IMR-90 (cell line): ENCODE measurements around the gene SNED1. TPM values are rescaled to one million over a fixed set of nuclear protein-coding genes. Genes with fewer than 3 reads are reported as not detected.

ENCODE experiments used
- ATAC-seq: fragments of 200-7000 bp; cut with Tn5 transposase; 2 replicates; pipeline ENCODE4 v1.9.1; 2020; ENCODE audit warnings: low read depth, mild to moderate bottlenecking, moderate library complexity
- BruUV-seq: library from RNA; stranded (reverse); fragments of 400-500 nt; replicated peaks from 2 replicates; lab custom pipeline; 2021; lab: Mats Ljungman, UMichigan
- CTCF ChIA-PET: fragments of 300-600 bp; formaldehyde crosslinking; extraction: SDS; loops from one replicate; lab custom pipeline; 2021; ENCODE audit warnings: antibody characterized with exemption; lab: Yijun Ruan, JAX
- POLR2A ChIA-PET: fragments of 300-600 bp; sonication (Branson Sonifier 250); formaldehyde crosslinking; loops from one replicate; lab custom pipeline; 2022; ENCODE audit warnings: antibody characterized with exemption; ENCODE audit not compliant: unreplicated experiment; lab: Charles Lee
- DNase-seq: peaks from one replicate; pipeline ENCODE4 v3.0.0; 2013
- H2AFZ ChIP-seq: replicated peaks from 2 replicates; pipeline ENCODE3; 2013; ENCODE audit warnings: low read length, mild to moderate bottlenecking; ENCODE audit not compliant: poor library complexity
- H2AK5ac ChIP-seq: 2 replicates; pipeline ENCODE4 v1.6.1; 2013; ENCODE audit warnings: low read depth, low read length, inconsistent platforms
- H2AK9ac ChIP-seq: replicated peaks from 2 replicates; pipeline ENCODE3; 2013; ENCODE audit warnings: mild to moderate bottlenecking, low read depth, low read length, moderate library complexity; ENCODE audit not compliant: poor library complexity
- H2BK120ac ChIP-seq: 2 replicates; pipeline ENCODE4 v1.6.1; 2013; ENCODE audit warnings: low read depth, low read length, inconsistent platforms
- H2BK15ac ChIP-seq: 3 replicates; pipeline ENCODE4 v1.6.1; 2013; ENCODE audit warnings: low read depth, low read length, inconsistent platforms
- H2BK20ac ChIP-seq: 2 replicates; pipeline ENCODE4 v1.6.1; 2013; ENCODE audit warnings: low read depth, mild to moderate bottlenecking, inconsistent platforms, low read length, moderate library complexity
- H2BK5ac ChIP-seq: 2 replicates; pipeline ENCODE4 v1.6.1; 2013; ENCODE audit warnings: mild to moderate bottlenecking, low read depth, low read length, inconsistent platforms; ENCODE audit not compliant: poor library complexity, severe bottlenecking
- H3K14ac ChIP-seq: replicated peaks from 2 replicates; pipeline ENCODE4 v1.6.1; 2013; ENCODE audit warnings: low read depth, low read length, inconsistent platforms
- H3K18ac ChIP-seq: 2 replicates; pipeline ENCODE4 v1.6.1; 2013; ENCODE audit warnings: low read depth, low read length, control low read depth
- H3K23ac ChIP-seq: 2 replicates; pipeline ENCODE4 v1.6.1; 2013; ENCODE audit warnings: low read depth, low read length, inconsistent platforms
- H3K27ac ChIP-seq: 2 replicates; pipeline ENCODE4 v1.5.1; 2013; ENCODE audit warnings: mild to moderate bottlenecking, control low read depth, low read length; ENCODE audit not compliant: insufficient read depth
- H3K27me3 ChIP-seq: 2 replicates; pipeline ENCODE4 v1.6.1; 2013; ENCODE audit warnings: low read length; ENCODE audit not compliant: control insufficient read depth, insufficient read depth
- H3K36me3 ChIP-seq: 2 replicates; pipeline ENCODE4 v1.6.1; 2013; ENCODE audit warnings: low read length, mixed read lengths; ENCODE audit not compliant: control insufficient read depth, insufficient read depth
- H3K4ac ChIP-seq: 2 replicates; pipeline ENCODE4 v1.6.1; 2013; ENCODE audit warnings: low read depth, low read length, inconsistent platforms
- H3K4me1 ChIP-seq: 2 replicates; pipeline ENCODE4 v1.6.1; 2013; ENCODE audit warnings: low read length, mixed read lengths; ENCODE audit not compliant: control insufficient read depth, insufficient read depth
- H3K4me2 ChIP-seq: 2 replicates; pipeline ENCODE4 v1.6.1; 2013; ENCODE audit warnings: low read depth, mild to moderate bottlenecking, control low read depth, low read length, moderate library complexity
- H3K4me3 ChIP-seq: 2 replicates; pipeline ENCODE4 v1.5.1; 2013; ENCODE audit warnings: low read depth, mild to moderate bottlenecking, control low read depth, low read length, moderate library complexity; ENCODE audit not compliant: insufficient read depth
- H3K56ac ChIP-seq: 2 replicates; pipeline ENCODE4 v1.6.1; 2013; ENCODE audit warnings: low read length, inconsistent platforms; ENCODE audit not compliant: insufficient read depth; ENCODE audit errors: extremely low read depth
- H3K79me1 ChIP-seq, 2 experiments: 2 replicates each; pipeline ENCODE4 v1.6.1; 2013; ENCODE audit warnings: low read length in 2 of 2, inconsistent platforms in 1 of 2, low read depth in 1 of 2
- H3K9ac ChIP-seq: 2 replicates; pipeline ENCODE4 v1.6.1; 2013; ENCODE audit warnings: low read depth, low read length, control low read depth
- H3K9me1 ChIP-seq: 2 replicates; pipeline ENCODE4 v1.6.1; 2013; ENCODE audit warnings: low read length, inconsistent platforms; ENCODE audit not compliant: insufficient read depth
- H3K9me3 ChIP-seq: 2 replicates; pipeline ENCODE4 v1.6.1; 2013; ENCODE audit warnings: low read length; ENCODE audit not compliant: control insufficient read depth, insufficient read depth
- H4K20me1 ChIP-seq: 2 replicates; pipeline ENCODE4 v1.6.1; 2013; ENCODE audit warnings: low read length, inconsistent platforms; ENCODE audit not compliant: insufficient read depth
- H4K5ac ChIP-seq: 2 replicates; pipeline ENCODE4 v1.6.1; 2013; ENCODE audit warnings: mild to moderate bottlenecking, low read depth, low read length, control low read depth
- H4K8ac ChIP-seq, 2 experiments: 2 replicates each; pipeline ENCODE4 v1.6.1; 2013; ENCODE audit warnings: low read depth in 2 of 2, low read length in 2 of 2, control low read depth in 1 of 2, inconsistent platforms in 1 of 2
- H4K91ac ChIP-seq: 2 replicates; pipeline ENCODE4 v1.6.1; 2013; ENCODE audit warnings: low read depth, low read length, inconsistent platforms; ENCODE audit not compliant: insufficient read depth
- BHLHE40 ChIP-seq: fragments of 150-350 bp; IDR thresholded peaks from 2 replicates; pipeline ENCODE4 v1.6.1; 2016; ENCODE audit warnings: mild to moderate bottlenecking, low read depth, low read length
- CEBPB ChIP-seq: IDR thresholded peaks from 2 replicates; pipeline ENCODE4 v1.6.1; 2012; ENCODE audit warnings: low read depth, low read length, improper control_type of control experiment
- CHD1 ChIP-seq: IDR thresholded peaks from 2 replicates; pipeline ENCODE4 v1.6.1; 2012; ENCODE audit warnings: low read depth, low read length, improper control_type of control experiment
- FOS ChIP-seq: fragments of 150-350 bp; IDR thresholded peaks from 2 replicates; pipeline ENCODE4 v1.6.1; 2016; ENCODE audit warnings: low read depth, low read length
- MAFK ChIP-seq: IDR thresholded peaks from 2 replicates; pipeline ENCODE4 v1.6.1; 2012; ENCODE audit warnings: low read depth, low read length, improper control_type of control experiment
- MXI1 ChIP-seq: IDR thresholded peaks from 2 replicates; pipeline ENCODE4 v1.6.1; 2012; ENCODE audit warnings: low read depth, mild to moderate bottlenecking, low read length, moderate library complexity, borderline replicate concordance
- NFE2L2 ChIP-seq: fragments of 150-350 bp; IDR thresholded peaks from 2 replicates; pipeline ENCODE4 v1.6.1; 2016; ENCODE audit warnings: low read depth, mild to moderate bottlenecking, low read length
- POLR2A ChIP-seq: IDR thresholded peaks from 2 replicates; pipeline ENCODE4 v1.6.1; 2012; ENCODE audit warnings: mild to moderate bottlenecking, low read depth, low read length
- RAD21 ChIP-seq: IDR thresholded peaks from 2 replicates; pipeline ENCODE4 v1.6.1; 2012; ENCODE audit warnings: low read length, improper control_type of control experiment
- RCOR1 ChIP-seq: IDR thresholded peaks from 2 replicates; pipeline ENCODE4 v1.6.1; 2012; ENCODE audit warnings: mild to moderate bottlenecking, low read length, improper control_type of control experiment; ENCODE audit not compliant: insufficient replicate concordance
- RFX5 ChIP-seq: IDR thresholded peaks from 2 replicates; pipeline ENCODE4 v1.8.0; 2012; ENCODE audit warnings: low read depth, mild to moderate bottlenecking, low read length, moderate library complexity
- SMC3 ChIP-seq: fragments of 150-350 bp; IDR thresholded peaks from 2 replicates; pipeline ENCODE4 v1.6.1; 2016; ENCODE audit warnings: low read depth, mild to moderate bottlenecking, antibody characterized with exemption, low read length, moderate library complexity
- WGBS, 2 experiments: methylation state at CpG; one replicate each; pipeline versions ENCODE4 v1.1.5 to v1.1.7; 2013; ENCODE audit warnings: missing lambda C conversion rate in 2 of 2; ENCODE audit not compliant: insufficient read length in 1 of 2; ENCODE audit errors: extremely low coverage in 2 of 2; 5-methylcytosine and 5-hydroxymethylcytosine counted together
- dilution Hi-C: fragments of 300-500 bp; cut with HindIII; formaldehyde crosslinking; loops from one replicate; pipeline ENCODE4 v1.14.3; 2018; ENCODE audit warnings: low sequenced_read_pairs; ENCODE audit not compliant: unreplicated experiment
- in situ Hi-C: fragments of 300-500 bp; cut with MboI; formaldehyde crosslinking; loops from 3 replicates; pipeline ENCODE4 v1.14.3; 2019; ENCODE audit warnings: low sequenced_read_pairs, inconsistent platforms, mixed read lengths
- intact Hi-C: fragments of 100-400 bp; cut with micrococcal nuclease; formaldehyde crosslinking; loops from 2 replicates; pipeline ENCODE4 v1.10.0; 2022
- polyA plus RNA-seq, 3 experiments: library from polyadenylated mRNA; depleted of rRNA; stranded (reverse); fragments of >200 nt; gene quantifications; 2 replicates each; pipeline ENCODE4 v1.2.3, GENCODE V29; 2012; ENCODE audit warnings: low replicate concordance in 1 of 3
- total RNA-seq: library from RNA; depleted of rRNA; stranded (reverse); fragments of >200 nt; gene quantifications from 2 replicates; pipeline ENCODE4 v1.2.3, GENCODE V29; 2012
- TF ChIP-seq, protein P1 (sequence below): conservative IDR thresholded peaks from 2 replicates; pipeline ENCODE4 v1.5.1; 2012; ENCODE audit warnings: mild to moderate bottlenecking, low read depth, low read length, improper control_type of control experiment
- TF ChIP-seq, protein P2 (sequence below): fragments of 150-350 bp; IDR thresholded peaks from 2 replicates; pipeline ENCODE4 v1.6.1; 2017; ENCODE audit warnings: mild to moderate bottlenecking, antibody characterized with exemption, low read length, low read depth
- TF ChIP-seq, protein P3 (sequence below): fragments of 150-350 bp; IDR thresholded peaks from 2 replicates; pipeline ENCODE4 v1.6.1; 2016; ENCODE audit warnings: low read depth, mild to moderate bottlenecking, low read length, moderate library complexity, borderline replicate concordance

SNED1 gene
- total and polyA plus RNA-seq, 2 of the 4 experiments (the other 2 are of a cell fraction), result 1.1 to 3.4 TPM

DNA sequence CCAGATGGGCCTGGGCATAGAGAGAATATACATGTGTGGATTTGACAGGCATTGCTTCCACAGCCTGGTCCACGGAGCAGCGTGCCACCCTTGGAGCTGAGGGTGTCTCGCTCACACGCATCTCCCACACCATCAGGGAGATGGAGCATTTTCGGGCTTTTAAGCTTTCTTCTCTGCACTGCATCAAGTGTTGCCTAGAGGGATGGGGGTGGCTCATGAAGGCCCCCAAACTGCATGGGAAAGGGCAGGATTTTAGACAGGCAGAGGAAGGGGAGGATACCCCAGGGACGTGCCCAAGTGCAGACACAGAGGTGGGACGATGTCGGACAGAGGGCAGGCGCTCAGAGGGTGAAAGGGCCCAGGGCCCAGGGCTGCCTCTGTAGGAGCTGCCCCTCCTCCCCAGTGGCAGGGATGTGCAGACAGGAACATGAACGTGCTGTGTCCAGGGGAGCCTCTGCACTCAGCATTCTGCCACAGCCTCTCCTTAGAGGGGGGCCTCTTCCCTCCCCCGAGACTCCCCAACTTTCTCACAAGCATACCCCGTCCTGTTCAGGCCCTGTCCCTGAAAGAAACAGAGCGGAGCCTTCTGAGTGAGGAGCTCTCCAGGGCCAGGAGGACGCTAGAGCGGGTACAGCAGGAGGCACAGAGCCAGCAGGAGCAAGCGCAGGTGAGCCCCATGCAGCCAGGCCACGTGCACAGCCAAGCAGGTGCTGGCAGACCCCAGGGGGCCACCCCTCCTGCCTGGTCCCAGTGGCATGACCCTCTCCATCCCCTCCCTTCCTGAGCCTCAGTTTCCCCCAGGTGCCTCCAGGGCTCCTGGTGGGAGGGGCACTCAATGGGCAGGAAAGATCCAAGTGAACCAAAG lies 42.9 kb upstream of the SNED1 start:
- DNase-seq (no peak), ATAC-seq (no peak)
- Histone ChIP-seq H3K36me3 (no peaks in the 10 kb centered on the region), H2BK120ac (no peak overlapping the region), H3K4ac (no peak overlapping the region), H3K27ac (no peak overlapping the region), H3K9me3 (no peaks in the 10 kb centered on the region), H3K18ac (no peak overlapping the region), H3K4me1 (peaks cover 14% of the 10 kb centered on the region; the same call in 1 of the 2 replicates), H2AK9ac (no peak overlapping the region), H2BK15ac (no peak overlapping the region), H4K5ac (no peak overlapping the region), H3K56ac (no peak overlapping the region), H4K91ac (no peak overlapping the region), H3K9me1 (no peaks in the 10 kb centered on the region), H2BK5ac (no peak overlapping the region), H3K23ac (no peak overlapping the region), H4K8ac (no peak overlapping the region), H3K4me2 (no peak overlapping the region), H3K9ac (no peak overlapping the region), H3K14ac (no peak overlapping the region), H3K27me3 (peaks cover 36% of the 10 kb centered on the region; the same call in 1 of the 2 replicates), H2BK20ac (no peak overlapping the region), H3K4me3 (no peak overlapping the region), H4K20me1 (no peaks in the 10 kb centered on the region), H3K79me1 (no peaks in the 10 kb centered on the region), H2AK5ac (no peak overlapping the region), H2AFZ (no peak overlapping the region)
- POLR2A ChIA-PET, result no interaction called here
- intact Hi-C loops, result no loop called here
- in situ Hi-C loops, result no loop called here
- TF ChIP-seq, protein P1, sequence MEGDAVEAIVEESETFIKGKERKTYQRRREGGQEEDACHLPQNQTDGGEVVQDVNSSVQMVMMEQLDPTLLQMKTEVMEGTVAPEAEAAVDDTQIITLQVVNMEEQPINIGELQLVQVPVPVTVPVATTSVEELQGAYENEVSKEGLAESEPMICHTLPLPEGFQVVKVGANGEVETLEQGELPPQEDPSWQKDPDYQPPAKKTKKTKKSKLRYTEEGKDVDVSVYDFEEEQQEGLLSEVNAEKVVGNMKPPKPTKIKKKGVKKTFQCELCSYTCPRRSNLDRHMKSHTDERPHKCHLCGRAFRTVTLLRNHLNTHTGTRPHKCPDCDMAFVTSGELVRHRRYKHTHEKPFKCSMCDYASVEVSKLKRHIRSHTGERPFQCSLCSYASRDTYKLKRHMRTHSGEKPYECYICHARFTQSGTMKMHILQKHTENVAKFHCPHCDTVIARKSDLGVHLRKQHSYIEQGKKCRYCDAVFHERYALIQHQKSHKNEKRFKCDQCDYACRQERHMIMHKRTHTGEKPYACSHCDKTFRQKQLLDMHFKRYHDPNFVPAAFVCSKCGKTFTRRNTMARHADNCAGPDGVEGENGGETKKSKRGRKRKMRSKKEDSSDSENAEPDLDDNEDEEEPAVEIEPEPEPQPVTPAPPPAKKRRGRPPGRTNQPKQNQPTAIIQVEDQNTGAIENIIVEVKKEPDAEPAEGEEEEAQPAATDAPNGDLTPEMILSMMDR, result no peak
- TF ChIP-seq BHLHE40 (no peak), CHD1 (no peak), CEBPB (no peak), NFE2L2 (no peak), RFX5 (no peak), FOS (no peak), MXI1 (no peak), RAD21 (no peak), MAFK (no peak), SMC3 (no peak), RCOR1 (no peak), POLR2A (no peak)
- TF ChIP-seq, protein P2, sequence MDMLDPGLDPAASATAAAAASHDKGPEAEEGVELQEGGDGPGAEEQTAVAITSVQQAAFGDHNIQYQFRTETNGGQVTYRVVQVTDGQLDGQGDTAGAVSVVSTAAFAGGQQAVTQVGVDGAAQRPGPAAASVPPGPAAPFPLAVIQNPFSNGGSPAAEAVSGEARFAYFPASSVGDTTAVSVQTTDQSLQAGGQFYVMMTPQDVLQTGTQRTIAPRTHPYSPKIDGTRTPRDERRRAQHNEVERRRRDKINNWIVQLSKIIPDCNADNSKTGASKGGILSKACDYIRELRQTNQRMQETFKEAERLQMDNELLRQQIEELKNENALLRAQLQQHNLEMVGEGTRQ, result no peak
- TF ChIP-seq, protein P3, sequence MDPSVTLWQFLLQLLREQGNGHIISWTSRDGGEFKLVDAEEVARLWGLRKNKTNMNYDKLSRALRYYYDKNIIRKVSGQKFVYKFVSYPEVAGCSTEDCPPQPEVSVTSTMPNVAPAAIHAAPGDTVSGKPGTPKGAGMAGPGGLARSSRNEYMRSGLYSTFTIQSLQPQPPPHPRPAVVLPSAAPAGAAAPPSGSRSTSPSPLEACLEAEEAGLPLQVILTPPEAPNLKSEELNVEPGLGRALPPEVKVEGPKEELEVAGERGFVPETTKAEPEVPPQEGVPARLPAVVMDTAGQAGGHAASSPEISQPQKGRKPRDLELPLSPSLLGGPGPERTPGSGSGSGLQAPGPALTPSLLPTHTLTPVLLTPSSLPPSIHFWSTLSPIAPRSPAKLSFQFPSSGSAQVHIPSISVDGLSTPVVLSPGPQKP, result no peak
- CTCF ChIA-PET, result no interaction called here
- dilution Hi-C loops, result no loop called here
- 59% methylated on average over 7 of the region's 17 CpGs; no CpG with 5 or more reads in 1 of the 2 experiments for WGBS, 2 experiments
- no TSS peak for BruUV-seq
